GM12878 (cell line): ENCODE measurements around the gene CEBPE. TPM values are rescaled to one million over a fixed set of nuclear protein-coding genes. Genes with fewer than 3 reads are reported as not detected.

ENCODE experiments used
- ATF2 ChIP-seq: IDR thresholded peaks from 2 replicates; pipeline ENCODE4 v1.6.1; 2012; ENCODE audit warnings: low read length, inconsistent platforms
- NBN ChIP-seq: fragments of 450-650 bp; IDR thresholded peaks from 2 replicates; pipeline ENCODE4 v1.6.1; 2016
- POU2F2 ChIP-seq: IDR thresholded peaks from 3 replicates; pipeline ENCODE4 v1.6.1; 2011; ENCODE audit warnings: low read depth, mild to moderate bottlenecking, low read length, borderline replicate concordance
- RCOR1 ChIP-seq: conservative IDR thresholded peaks from 2 replicates; pipeline ENCODE4 v1.6.1; 2012; ENCODE audit warnings: low read depth, low read length, improper control_type of control experiment
- RELA ChIP-seq: fragments of 450-650 bp; IDR thresholded peaks from 2 replicates; pipeline ENCODE4 v1.8.0; 2014; ENCODE audit warnings: borderline replicate concordance; ENCODE audit not compliant: partially characterized antibody
- SMAD5 ChIP-seq: IDR thresholded peaks from 2 replicates; pipeline ENCODE4 v1.6.1; 2016; ENCODE audit warnings: antibody characterized with exemption, low read depth
- ZBTB4 ChIP-seq: fragments of 450-650 bp; formaldehyde crosslinking; IDR thresholded peaks from 2 replicates; pipeline ENCODE4 v1.4.0; 2022; ENCODE audit warnings: mild to moderate bottlenecking, moderate library complexity
- polyA plus RNA-seq, 11 experiments: library from polyadenylated mRNA; depleted of rRNA in 4 of 11; unstranded in 6 of 11; stranded (reverse) in 5 of 11; fragments of >200 nt; fragmentation: Nextera tagmentation in 4 of 11; fragmentation: Illumina TruSeq in 1 of 11; extraction: Ambion mirVana in 4 of 11; extraction: Trizol in 1 of 11; gene quantifications; 1 replicate in 1 of 11; 2 replicates in 10 of 11; pipeline versions ENCODE4 v1.2.1 to v1.2.3, GENCODE V29; 2011 to 2016; ENCODE audit warnings: inconsistent platforms in 2 of 11, missing spikeins in 2 of 11, low read depth in 1 of 11
- total RNA-seq, 4 experiments: library from RNA; depleted of rRNA in 3 of 4; stranded (reverse); fragments of >200 nt in 3 of 4; fragmentation: Illumina TruSeq in 1 of 4; extraction: Trizol in 1 of 4; gene quantifications; 2 replicates each; pipeline versions ENCODE4 v1.2.1 to v1.2.3, GENCODE V29; 2013 to 2021

Gene CEBPE
- total and polyA plus RNA-seq, 10 of the 15 experiments (the other 5 are each of a cell fraction or from before 2014, with no cell fraction given) = 0.09 to 0.45 (median 0.24) TPM; not detected in 7

GRCh38 chr14:23071244-23071920, 47.7 kb downstream of the CEBPE start (continued):
- TF ChIP-seq ZBTB4 (CRISPR knock-in tag) = no peak
- TF ChIP-seq SMAD5 = peak; percentile 90; the same call in 1 of the 2 replicates
- no peak for TF ChIP-seq ATF2
- peak; percentile 72; the same call in 1 of the 2 replicates for TF ChIP-seq NBN
- peak; percentile 44; the same call in 1 of the 3 replicates for TF ChIP-seq POU2F2
- 0 out of 2 replicates have a peak, but pooled peaks have one; percentile 36 for TF ChIP-seq RCOR1
- peak; percentile 14 for TF ChIP-seq RELA
